ENCODE results near the gene CASP8AP2. TPM values are rescaled to one million over a fixed set of nuclear protein-coding genes. Genes with fewer than 3 reads are reported as not detected.

Gene CASP8AP2
- total RNA-seq, 1 experiment from 2014 or later = 11.5 TPM

- Mint-ChIP-seq H3K4me1 (ENCODE audit: insufficient read depth, unreplicated experiment) (no peaks in the 10 kb centered on the region), H3K27me3 (ENCODE audit: insufficient read depth, unreplicated experiment) (no peaks in the 10 kb centered on the region)
Measured at GRCh38 chr6:89784838-89785237, 44.8 kb upstream of the CASP8AP2 start.

GRCh38 chr6:89786970-89787369 is 42.7 kb upstream of the CASP8AP2 start:
- Mint-ChIP-seq H3K36me3 (ENCODE audit: insufficient read depth, unreplicated experiment) (peaks cover 78% of the 10 kb centered on the region), H3K27me3 (ENCODE audit: insufficient read depth, unreplicated experiment) (no peaks in the 10 kb centered on the region), H3K27ac (ENCODE audit: low read depth, unreplicated experiment) (no peak overlapping the region), H3K4me1 (ENCODE audit: insufficient read depth, unreplicated experiment) (no peaks in the 10 kb centered on the region), H3K9me3 (ENCODE audit: unreplicated experiment) (no peaks in the 10 kb centered on the region), H3K4me3 (ENCODE audit: unreplicated experiment) (no peak overlapping the region)
- DNase-seq (ENCODE audit: unreplicated experiment) = no peak
- no peak for TF ChIP-seq CTCF (IDR thresholded peaks at IDR 0.05; ENCODE audit: unreplicated experiment)
- ChIA-PET CTCF (no interaction called here), POLR2A (no interaction called here)
- BruUV-seq (replicated peaks) = no TSS peak
- intact Hi-C loops (cut with micrococcal nuclease) = no loop called here

More at GRCh38 chr6:89784838-89785237, 44.8 kb upstream of the CASP8AP2 start:
- no peak for TF ChIP-seq CTCF (IDR thresholded peaks at IDR 0.05; ENCODE audit: unreplicated experiment)
- no TSS peak for BruUV-seq (replicated peaks)
- ChIA-PET CTCF (interaction anchor here (0.6 kb wide), 1 partner anchor 282 kb away, joined by 3 read pairs; no protein-coding TSS in a partner anchor), POLR2A (no interaction called here)
- H3K27ac Mint-ChIP-seq (ENCODE audit: low read depth, unreplicated experiment) = no peak overlapping the region
- intact Hi-C loops (cut with micrococcal nuclease) = no loop called here
- no peak for DNase-seq (ENCODE audit: unreplicated experiment)
- peaks cover 84% of the 10 kb centered on the region for H3K36me3 Mint-ChIP-seq (ENCODE audit: insufficient read depth, unreplicated experiment)
- H3K9me3 Mint-ChIP-seq (ENCODE audit: unreplicated experiment) = no peaks in the 10 kb centered on the region
- H3K4me3 Mint-ChIP-seq (ENCODE audit: unreplicated experiment) = no peak overlapping the region

GRCh38 chr6:89787660-89788328 is 41.9 kb upstream of the CASP8AP2 start:
- CTCF ChIA-PET = interaction anchor here (0.5 kb wide), 1 partner anchor 56 kb away, joined by 3 read pairs; no protein-coding TSS in a partner anchor
- TF ChIP-seq CTCF (IDR thresholded peaks at IDR 0.05; ENCODE audit: unreplicated experiment) = no peak
- no TSS peak for BruUV-seq (replicated peaks)
- DNase-seq (ENCODE audit: unreplicated experiment) = no peak
- POLR2A ChIA-PET = no interaction called here
- no peaks in the 10 kb centered on the region for H3K27me3 Mint-ChIP-seq (ENCODE audit: insufficient read depth, unreplicated experiment)
- no peak overlapping the region for H3K4me3 Mint-ChIP-seq (ENCODE audit: unreplicated experiment)
- no peak overlapping the region for H3K27ac Mint-ChIP-seq (ENCODE audit: low read depth, unreplicated experiment)
- no peaks in the 10 kb centered on the region for H3K9me3 Mint-ChIP-seq (ENCODE audit: unreplicated experiment)
- H3K4me1 Mint-ChIP-seq (ENCODE audit: insufficient read depth, unreplicated experiment) = no peaks in the 10 kb centered on the region
- peaks cover 83% of the 10 kb centered on the region for H3K36me3 Mint-ChIP-seq (ENCODE audit: insufficient read depth, unreplicated experiment)
- intact Hi-C loops (cut with micrococcal nuclease) = no loop called here

- DNase-seq (ENCODE audit: unreplicated experiment) = no peak
- H3K36me3 Mint-ChIP-seq (ENCODE audit: insufficient read depth, unreplicated experiment) = peaks cover 80% of the 10 kb centered on the region
Measured at GRCh38 chr6:89789980-89790379, 39.7 kb upstream of the CASP8AP2 start.

More at GRCh38 chr6:89789980-89790379, 39.7 kb upstream of the CASP8AP2 start:
- no peak for TF ChIP-seq CTCF (IDR thresholded peaks at IDR 0.05; ENCODE audit: unreplicated experiment)
- Mint-ChIP-seq H3K27ac (ENCODE audit: low read depth, unreplicated experiment) (no peak overlapping the region), H3K9me3 (ENCODE audit: unreplicated experiment) (no peaks in the 10 kb centered on the region), H3K4me1 (ENCODE audit: insufficient read depth, unreplicated experiment) (no peaks in the 10 kb centered on the region), H3K27me3 (ENCODE audit: insufficient read depth, unreplicated experiment) (no peaks in the 10 kb centered on the region), H3K4me3 (ENCODE audit: unreplicated experiment) (no peak overlapping the region)
- ChIA-PET POLR2A (no interaction called here), CTCF (interaction anchor here (0.6 to 0.7 kb wide), 3 partner anchors 9 to 94 kb away, joined by 3 to 5 read pairs (median 3); no protein-coding TSS in a partner anchor)
- intact Hi-C loops (cut with micrococcal nuclease) = no loop called here
- BruUV-seq (replicated peaks) = no TSS peak
